HCT116 (cell line): Measurements from ENCODE around the gene NUDT16L1. TPM values are rescaled to one million over a fixed set of nuclear protein-coding genes. Genes with fewer than 3 reads are reported as not detected.

Experiments
- ATAC-seq: fragments of 200-7000 bp; cut with Tn5 transposase; 2 replicates; pipeline ENCODE4 v1.9.1; 2020; ENCODE audit warnings: mild to moderate bottlenecking, moderate library complexity
- BruUV-seq: library from RNA; stranded (reverse); fragments of 400-500 nt; replicated peaks from 2 replicates; lab custom pipeline; 2021; lab: Mats Ljungman, UMichigan
- CTCF ChIA-PET: fragments of 300-600 bp; sonication (Branson Sonifier 250); formaldehyde crosslinking; loops from one replicate; lab custom pipeline; 2021; ENCODE audit warnings: antibody characterized with exemption; lab: Charles Lee
- POLR2A ChIA-PET: fragments of 300-600, 350-600 bp; sonication (Branson Sonifier 250); formaldehyde crosslinking; loops from one replicate; lab custom pipeline; 2021; ENCODE audit warnings: antibody characterized with exemption; lab: Charles Lee
- RAD21 ChIA-PET, 2 experiments: fragments of 300-600 bp; sonication (Branson Sonifier 250); formaldehyde crosslinking; loops; one replicate each; lab custom pipeline; 2023; ENCODE audit warnings: low total read pairs in 2 of 2; ENCODE audit not compliant: uncharacterized antibody in 2 of 2, unreplicated experiment in 2 of 2, low non-redundant PET in 1 of 2; lab: Charles Lee
- DNase-seq: peaks from one replicate; pipeline ENCODE4 v3.0.0-alpha.2; 2010; ENCODE audit warnings: low read depth, low spot score
- H2AFZ ChIP-seq: fragments of 200-600 bp; shearing (Covaris generic), sonication (generic); 2 replicates; pipeline ENCODE4 v1.6.1; 2017; ENCODE audit warnings: low read depth, mixed run types, mixed read lengths, antibody characterized with exemption, low read length; ENCODE audit not compliant: poor library complexity, severe bottlenecking
- H3K27ac ChIP-seq: 2 replicates; pipeline ENCODE4 v1.5.1; 2012; ENCODE audit warnings: low read depth, low read length
- H3K27me3 ChIP-seq: fragments of 200-600 bp; sonication (generic); 2 replicates; pipeline ENCODE4 v1.6.1; 2016; ENCODE audit warnings: mixed run types, low read length, mixed read lengths; ENCODE audit not compliant: insufficient read depth
- H3K36me3 ChIP-seq, 2 experiments: fragments of 200-500 bp in 1 of 2; fragments of 200-600 bp in 1 of 2; sonication (Bioruptor generic) in 1 of 2; sonication (generic) in 1 of 2; 2 replicates each; pipeline versions ENCODE4 v1.5.1 to v1.6.1; 2014 to 2016; ENCODE audit warnings: low read length in 2 of 2, inconsistent platforms in 1 of 2, mixed read lengths in 1 of 2, mixed run types in 1 of 2; ENCODE audit not compliant: insufficient read depth in 2 of 2, control insufficient read depth in 1 of 2
- H3K4me1 ChIP-seq, 2 experiments: fragments of 200-600 bp in 1 of 2; sonication (generic) in 1 of 2; 2 replicates each; pipeline versions ENCODE4 v1.5.1 to v1.6.1; 2012 to 2017; ENCODE audit warnings: low read length in 2 of 2, inconsistent platforms in 1 of 2, mild to moderate bottlenecking in 1 of 2, mixed read lengths in 1 of 2, mixed run types in 1 of 2, moderate library complexity in 1 of 2; ENCODE audit not compliant: insufficient read depth in 2 of 2, control insufficient read depth in 1 of 2
- H3K4me2 ChIP-seq: fragments of 200-600 bp; sonication (generic); 2 replicates; pipeline ENCODE4 v1.6.1; 2017; ENCODE audit warnings: mixed run types, low read length, mixed read lengths
- H3K4me3 ChIP-seq, 2 experiments: fragments of 200-600 bp in 1 of 2; sonication (generic) in 1 of 2; replicated peaks in 1 of 2; 2 replicates each; pipeline ENCODE4 v1.5.1; 2011 to 2016; ENCODE audit warnings: low read length in 2 of 2, control low read depth in 1 of 2, low read depth in 1 of 2, mild to moderate bottlenecking in 1 of 2, mixed read lengths in 1 of 2, mixed run types in 1 of 2
- H3K79me2 ChIP-seq: fragments of 200-600 bp; sonication (generic); 2 replicates; pipeline ENCODE4 v1.6.1; 2017; ENCODE audit warnings: mild to moderate bottlenecking, mixed run types, low read length, moderate library complexity, mixed read lengths; ENCODE audit not compliant: insufficient read depth
- H3K9ac ChIP-seq: fragments of 200-600 bp; sonication (generic); 2 replicates; pipeline ENCODE4 v1.6.1; 2016; ENCODE audit warnings: low read length, mixed read lengths
- H3K9me2 ChIP-seq: fragments of 200-600 bp; sonication (generic), shearing (Covaris generic); 2 replicates; pipeline ENCODE4 v1.6.1; 2017; ENCODE audit warnings: mixed run types, mild to moderate bottlenecking, moderate library complexity; ENCODE audit not compliant: insufficient read depth
- H3K9me3 ChIP-seq, 2 experiments: fragments of 200-500 bp in 1 of 2; fragments of 200-600 bp in 1 of 2; sonication (Bioruptor generic) in 1 of 2; sonication (generic) in 1 of 2; 2 replicates each; pipeline ENCODE4 v1.6.1; 2014 to 2017; ENCODE audit warnings: low read length in 2 of 2, mixed read lengths in 2 of 2, inconsistent platforms in 1 of 2, low read depth in 1 of 2, mild to moderate bottlenecking in 1 of 2, mixed run types in 1 of 2, moderate library complexity in 1 of 2; ENCODE audit not compliant: control insufficient read depth in 1 of 2, insufficient read depth in 1 of 2
- H4K20me1 ChIP-seq: fragments of 200-600 bp; sonication (generic), shearing (Covaris generic); 2 replicates; pipeline ENCODE4 v1.6.1; 2017; ENCODE audit warnings: mixed run types, mild to moderate bottlenecking, moderate library complexity; ENCODE audit not compliant: insufficient read depth
- CBX3 ChIP-seq: IDR thresholded peaks from 2 replicates; pipeline ENCODE4 v1.6.1; 2012; ENCODE audit warnings: low read depth
- CEBPB ChIP-seq: IDR thresholded peaks from 2 replicates; pipeline ENCODE4 v1.6.1; 2012; ENCODE audit warnings: low read depth
- EGR1 ChIP-seq: IDR thresholded peaks from 2 replicates; pipeline ENCODE4 v1.6.1; 2012; ENCODE audit warnings: low read depth
- FOSL1 ChIP-seq: IDR thresholded peaks from 2 replicates; pipeline ENCODE4 v1.6.1; 2012; ENCODE audit warnings: low read depth
- JUND ChIP-seq: IDR thresholded peaks from 2 replicates; pipeline ENCODE4 v1.6.1; 2012
- SIN3A ChIP-seq: IDR thresholded peaks from 2 replicates; pipeline ENCODE4 v1.6.1; 2012; ENCODE audit warnings: low read depth
- SP1 ChIP-seq: IDR thresholded peaks from 2 replicates; pipeline ENCODE4 v1.6.1; 2012; ENCODE audit warnings: low read depth
- TCF7L2 ChIP-seq: IDR thresholded peaks from 2 replicates; pipeline ENCODE4 v1.7.0; 2011; ENCODE audit warnings: borderline replicate concordance, inconsistent platforms; ENCODE audit not compliant: insufficient read depth, insufficient read length; ENCODE audit errors: extremely low read depth
- YY1 ChIP-seq: IDR thresholded peaks from 2 replicates; pipeline ENCODE4 v1.6.1; 2011; ENCODE audit warnings: low read length, low read depth, moderate library complexity, mild to moderate bottlenecking; ENCODE audit not compliant: insufficient replicate concordance; ENCODE audit errors: extremely low read depth
- ZFX ChIP-seq: fragments of 450-650 bp; IDR thresholded peaks from 2 replicates; pipeline ENCODE4 v1.6.1; 2017
- ZNF274 ChIP-seq: fragments of 200-500 bp; sonication (Bioruptor generic); IDR thresholded peaks from 2 replicates; pipeline ENCODE4 v1.6.1; 2014; ENCODE audit warnings: mild to moderate bottlenecking, low read depth, low read length, inconsistent platforms
- intact Hi-C: fragments of 100-400 bp; cut with micrococcal nuclease; formaldehyde crosslinking; loops from 2 replicates; pipeline ENCODE4 v1.10.0; 2022
- total RNA-seq: library from RNA; stranded (reverse); gene quantifications from one replicate; pipeline ENCODE4 v1.2.1, GENCODE V29; 2021; ENCODE audit not compliant: unreplicated experiment
- TF ChIP-seq, protein P1 (sequence below): IDR thresholded peaks from 2 replicates; pipeline ENCODE4 v1.6.1; 2012
- TF ChIP-seq, protein P2 (sequence below): IDR thresholded peaks from 2 replicates; pipeline ENCODE4 v1.6.1; 2012

Gene NUDT16L1
- total RNA-seq, 1 experiment from 2014 or later: 23.4 TPM

DNA sequence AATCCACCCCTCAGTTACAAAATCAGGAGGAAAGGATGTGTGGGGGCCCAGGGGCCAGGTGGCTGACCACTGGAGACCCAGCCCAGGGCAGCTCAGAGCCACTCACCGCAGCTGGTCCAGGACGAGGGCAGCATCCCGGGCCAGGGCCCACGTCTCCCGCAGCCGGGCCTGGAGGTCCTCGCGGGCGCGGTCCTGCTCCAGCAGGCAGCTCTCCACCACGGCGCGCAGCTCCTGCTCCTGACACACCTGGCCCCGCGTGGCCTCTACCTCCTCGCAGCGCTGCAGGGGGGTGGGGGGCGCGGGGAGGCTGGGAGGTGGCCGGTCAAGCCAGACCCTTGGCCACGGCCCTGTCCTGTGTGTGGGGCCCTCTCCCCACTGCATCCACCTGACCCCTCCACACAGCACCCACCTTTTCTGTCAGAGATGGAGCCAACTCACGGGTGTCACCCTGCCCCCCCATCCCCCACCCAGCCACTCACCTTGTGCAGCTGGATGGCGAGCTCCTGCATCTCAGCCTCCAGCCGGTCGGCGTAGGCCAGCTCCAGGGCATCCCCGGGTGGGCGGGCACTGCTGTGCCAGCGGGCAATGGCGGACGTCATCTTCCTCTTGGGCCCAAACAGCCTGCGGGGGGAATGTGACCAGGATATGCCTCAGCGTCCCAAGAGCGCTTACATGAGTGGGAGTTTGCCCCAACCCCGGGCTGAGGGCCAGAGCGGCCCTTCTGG lies 5.1 kb downstream of the NUDT16L1 start:
- POLR2A ChIA-PET: interaction anchor here (0.6 kb wide), 1 partner anchor 83 kb away, joined by 3 read pairs; no protein-coding TSS in a partner anchor
- TF ChIP-seq CEBPB: no peak
- no peak for TF ChIP-seq SP1
- TF ChIP-seq CBX3: no peak
- no peak for TF ChIP-seq EGR1
- TF ChIP-seq TCF7L2: no peak
- no peak for TF ChIP-seq ZFX
- TF ChIP-seq, protein P1, sequence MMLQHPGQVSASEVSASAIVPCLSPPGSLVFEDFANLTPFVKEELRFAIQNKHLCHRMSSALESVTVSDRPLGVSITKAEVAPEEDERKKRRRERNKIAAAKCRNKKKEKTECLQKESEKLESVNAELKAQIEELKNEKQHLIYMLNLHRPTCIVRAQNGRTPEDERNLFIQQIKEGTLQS: no peak
- TF ChIP-seq, protein P2, sequence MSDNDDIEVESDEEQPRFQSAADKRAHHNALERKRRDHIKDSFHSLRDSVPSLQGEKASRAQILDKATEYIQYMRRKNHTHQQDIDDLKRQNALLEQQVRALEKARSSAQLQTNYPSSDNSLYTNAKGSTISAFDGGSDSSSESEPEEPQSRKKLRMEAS: no peak
- no peak for TF ChIP-seq YY1
- no peak for TF ChIP-seq JUND
- TF ChIP-seq FOSL1: no peak
- no peak for TF ChIP-seq ZNF274
- no peak for TF ChIP-seq SIN3A
- TF ChIP-seq, all 23 proteins: peak for 0
- Histone ChIP-seq H4K20me1 (no peaks in the 10 kb centered on the region), H3K9ac (no peak overlapping the region), H3K79me2 (no peaks in the 10 kb centered on the region; the same call in 1 of the 2 replicates), H3K9me3 (no peaks in the 10 kb centered on the region), H3K4me1 (peaks cover 0 to 7% of the 10 kb centered on the region in 2 experiments; a peak in 1 of 4 replicates), H2AFZ (no peak overlapping the region), H3K9me2 (no peaks in the 10 kb centered on the region), H3K4me3 (no peak overlapping the region), H3K4me2 (no peak overlapping the region), H3K27ac (no peak overlapping the region), H3K27me3 (no peaks in the 10 kb centered on the region), H3K36me3 (peaks cover 14 to 15% of the 10 kb centered on the region in 2 experiments; a peak in 3 of 4 replicates)
- no TSS peak for BruUV-seq
- ATAC-seq (no peak), DNase-seq (no peak)
- CTCF ChIA-PET: no interaction called here
- RAD21 ChIA-PET: no interaction called here
- intact Hi-C loops: no loop called here
